Islet precursor cell (in vitro differentiated cells): ENCODE results near the gene SOX18.

Experiments
- DNase-seq: peaks from one replicate; pipeline ENCODE4 v3.0.0-alpha.2; 2018

SOX18 gene

GRCh38 chr20:64080013-64080812 lies 30.8 kb upstream of the SOX18 start, which contains the start of gene OPRL1:
TSS of gene OPRL1 (plus strand) at chr20:64080082. CDS start at chr20:64092721, 12,639 bp downstream.
- no peak for DNase-seq

DNA sequence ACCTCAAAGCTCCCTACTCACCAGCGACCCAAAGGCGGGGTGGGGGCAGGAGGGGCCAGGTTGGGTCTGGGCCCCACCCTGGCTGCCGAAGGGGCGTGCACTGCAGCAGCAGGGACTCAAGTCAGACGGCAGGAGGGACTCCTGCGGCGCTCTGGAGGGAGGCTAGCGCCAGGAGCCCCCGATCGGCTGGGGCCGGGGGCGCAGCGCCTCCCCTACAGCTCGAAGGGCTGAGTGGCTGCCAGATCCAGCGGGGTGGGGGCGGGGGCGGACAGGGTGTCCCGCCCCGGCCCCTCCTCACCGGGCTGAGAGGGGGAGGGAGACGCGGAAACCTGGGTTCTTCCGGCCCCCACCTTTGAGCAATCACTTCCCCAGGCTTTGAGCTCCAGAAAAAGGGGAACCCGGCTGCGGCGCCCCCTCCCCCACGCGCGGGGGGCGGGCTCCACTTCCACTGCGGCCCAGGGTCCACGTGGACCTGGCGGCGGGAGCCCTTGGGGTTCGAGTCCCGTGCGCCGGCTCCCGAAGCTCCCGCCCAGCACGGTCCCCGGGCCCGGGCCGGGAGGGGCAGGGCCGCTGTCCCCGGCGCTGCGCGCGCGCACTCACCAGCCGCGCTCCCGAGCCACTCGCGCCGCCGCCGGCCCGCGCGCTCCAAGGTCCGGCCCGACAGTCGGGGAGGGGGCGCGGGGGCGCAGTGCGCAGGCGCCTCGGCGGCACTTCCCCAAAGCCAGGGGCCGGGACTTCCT lies 30.0 kb upstream of the SOX18 start, which contains the start of gene RGS19:
TSS of gene RGS19 (minus strand) at position 246 of the 740 bp plus-strand sequence. CDS start 2,632 bp downstream, outside the sequence.
- peak; percentile 84 for DNase-seq

GRCh38 chr20:64078934-64079272 lies 29.5 kb upstream of the SOX18 start:
- DNase-seq = no peak

DNA sequence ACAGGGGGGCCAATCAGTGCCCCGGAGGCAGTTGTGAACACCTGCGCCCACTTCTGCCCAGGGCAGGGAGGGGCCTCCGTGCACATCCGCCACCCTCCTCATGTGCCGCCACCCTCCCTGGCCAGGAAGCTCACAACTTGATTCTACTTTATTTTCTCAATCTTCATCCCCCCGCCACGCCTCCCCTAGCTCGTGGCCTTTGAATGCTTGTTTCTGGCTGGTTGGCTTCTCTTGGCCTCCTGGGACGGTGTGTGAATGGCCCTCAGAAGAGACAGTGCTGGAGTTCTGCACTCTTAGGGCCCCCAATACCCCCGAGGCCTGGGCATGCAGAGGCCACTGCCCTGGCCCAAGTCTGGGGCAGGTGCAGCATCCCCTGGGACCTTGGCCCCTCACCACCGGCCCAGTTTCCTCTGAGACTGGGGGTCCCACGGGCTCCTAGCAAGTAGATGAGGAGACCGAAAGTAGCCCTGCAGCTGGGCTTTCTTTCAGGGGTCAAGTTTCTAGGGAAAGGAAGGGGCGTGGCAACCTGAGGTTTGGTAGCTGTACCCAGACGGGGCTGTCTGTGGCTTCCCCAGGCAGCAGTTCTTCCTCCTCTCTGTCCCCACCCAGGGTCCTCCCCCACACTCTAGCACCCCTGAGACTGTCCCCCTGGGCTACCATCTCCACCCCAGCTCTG lies 28.6 kb upstream of the SOX18 start:
- DNase-seq = no peak

GRCh38 chr20:64077541-64077875 lies 28.1 kb upstream of the SOX18 start:
- DNase-seq = no peak

DNA sequence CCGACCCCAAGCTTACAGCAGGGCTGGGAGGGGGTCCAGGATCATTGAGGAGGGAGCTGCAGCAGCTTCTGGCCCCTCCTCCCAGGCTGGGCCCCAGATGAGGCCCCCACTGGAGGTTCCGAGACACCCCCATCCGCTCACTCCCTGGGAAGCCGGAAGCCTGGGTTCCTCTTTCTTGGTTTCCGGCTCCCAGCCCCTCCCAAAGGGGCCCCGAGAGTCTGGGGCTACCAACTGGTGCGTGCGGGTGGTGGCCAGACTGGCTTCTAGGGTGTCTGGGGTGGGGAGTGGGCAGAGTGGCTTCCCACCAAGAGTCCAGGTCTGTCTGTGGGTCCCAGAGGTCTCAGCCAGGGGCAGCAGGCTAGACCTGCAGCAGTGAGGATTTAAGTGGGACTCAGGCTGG lies 27.7 kb upstream of the SOX18 start:
- DNase-seq = no peak

- no peak for DNase-seq
Observed at GRCh38 chr20:64076061-64076997, 26.9 kb upstream of the SOX18 start.

DNA sequence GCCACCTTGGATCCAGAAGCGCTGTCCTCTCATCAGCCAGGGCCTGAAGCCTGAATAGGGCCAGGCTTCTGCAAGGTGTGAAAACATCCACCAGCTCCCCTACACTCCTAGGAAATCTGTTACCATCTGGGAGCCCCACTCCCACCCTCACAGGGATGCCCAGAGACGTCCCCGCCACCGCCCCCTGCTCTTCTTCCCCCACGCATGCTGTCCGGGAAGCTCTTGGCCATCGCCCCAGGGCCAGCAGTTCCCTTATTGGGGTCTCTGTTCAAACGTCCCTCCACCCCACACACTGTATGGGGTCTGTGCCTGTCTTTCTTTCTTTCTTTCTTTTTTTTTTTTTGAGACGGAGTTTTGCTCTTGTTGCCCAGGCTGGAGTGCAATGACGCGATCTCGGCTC lies 26.1 kb upstream of the SOX18 start:
- no peak for DNase-seq

DNA sequence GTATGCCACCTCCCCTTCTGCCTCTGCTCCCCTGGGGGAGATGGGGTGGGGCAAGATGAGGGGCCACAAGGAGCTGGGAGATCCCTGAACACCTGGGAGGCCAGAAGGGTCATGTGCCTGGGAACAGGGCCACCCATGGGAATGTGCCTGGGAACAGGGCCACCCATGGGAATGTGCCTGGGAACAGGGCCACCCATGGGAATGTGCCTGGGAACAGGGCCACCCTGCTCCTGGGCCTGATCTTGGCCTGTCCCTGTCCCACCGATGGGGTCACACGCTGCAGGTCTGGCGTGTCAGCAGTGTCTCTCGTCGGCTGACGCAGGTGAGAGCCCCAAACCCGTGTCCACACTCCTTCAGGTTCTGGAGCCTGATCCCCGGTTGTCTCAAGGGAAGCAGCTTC lies 25.5 kb upstream of the SOX18 start:
- no peak for DNase-seq

GRCh38 chr20:64074184-64074789 lies 24.8 kb upstream of the SOX18 start:
- DNase-seq = no peak

DNA sequence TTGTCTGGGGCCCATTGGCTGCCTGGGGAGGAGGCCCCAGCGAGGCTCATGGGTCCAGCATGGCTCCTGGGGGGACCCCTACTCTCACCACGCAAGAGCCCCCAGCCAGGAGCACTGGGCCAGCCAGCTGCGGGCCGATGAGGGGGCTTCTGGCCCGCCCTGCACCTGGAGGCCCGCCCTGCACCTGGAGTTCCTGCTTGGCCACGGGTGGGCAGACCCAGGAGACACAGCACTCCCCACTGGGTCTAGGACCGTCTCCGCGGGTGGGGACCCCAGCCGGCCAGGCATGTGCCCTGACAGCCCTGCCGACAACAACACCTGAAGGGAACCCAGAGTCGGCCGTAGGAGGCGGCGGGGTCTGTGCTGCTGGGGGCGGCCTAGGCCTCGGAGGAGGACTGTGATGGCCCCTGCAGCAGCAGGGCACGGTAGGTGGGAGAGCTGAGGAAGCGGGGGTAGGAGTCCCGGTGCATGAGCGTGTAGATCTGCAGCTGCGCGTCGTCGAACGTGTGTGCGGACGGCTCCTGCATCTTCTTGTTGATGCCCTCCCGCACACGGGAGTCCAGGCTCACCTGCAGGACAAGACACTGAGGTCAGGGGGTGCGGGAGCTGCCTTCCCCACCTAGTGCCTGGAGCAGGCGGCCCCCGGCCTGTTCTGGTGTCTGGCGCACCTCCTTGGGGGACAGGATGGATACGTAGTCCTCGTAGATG lies 24.2 kb upstream of the SOX18 start:
- DNase-seq = no peak

DNA sequence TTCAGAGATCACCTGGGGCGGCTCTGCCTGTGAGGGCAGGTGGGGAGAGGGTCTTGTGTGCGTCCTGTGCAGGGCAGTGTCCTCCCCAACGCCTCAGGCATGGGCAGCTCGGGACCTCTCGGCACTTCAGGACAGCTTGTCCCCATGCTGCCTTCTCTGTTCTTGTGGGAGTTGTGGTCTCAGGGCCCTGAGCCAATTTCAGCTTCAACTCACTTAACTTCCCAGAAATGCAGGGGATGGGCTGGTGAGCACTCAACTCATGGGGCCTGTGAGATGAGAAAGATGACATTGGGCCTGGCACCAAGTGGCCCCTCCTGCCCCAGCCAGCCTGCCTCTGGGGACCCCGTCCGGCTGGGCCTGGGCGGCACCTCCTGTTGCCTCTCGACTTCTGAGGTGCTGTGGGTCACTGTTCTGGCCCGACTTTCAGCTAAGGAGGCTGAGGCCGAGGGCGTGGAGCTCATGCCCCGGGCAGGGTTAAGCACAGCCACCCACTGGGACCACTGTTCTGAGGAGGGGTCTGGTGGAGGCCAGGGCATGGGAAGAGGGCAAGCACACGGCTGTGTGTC lies 23.1 kb upstream of the SOX18 start:
- no peak for DNase-seq

GRCh38 chr20:64071341-64072332 lies 22.2 kb upstream of the SOX18 start:
- no peak for DNase-seq

- no peak for DNase-seq
Observed at GRCh38 chr20:64070244-64070993, 21.0 kb upstream of the SOX18 start.

- DNase-seq = peak; percentile 82
Observed at GRCh38 chr20:64069614-64070243, 20.3 kb upstream of the SOX18 start.

DNA sequence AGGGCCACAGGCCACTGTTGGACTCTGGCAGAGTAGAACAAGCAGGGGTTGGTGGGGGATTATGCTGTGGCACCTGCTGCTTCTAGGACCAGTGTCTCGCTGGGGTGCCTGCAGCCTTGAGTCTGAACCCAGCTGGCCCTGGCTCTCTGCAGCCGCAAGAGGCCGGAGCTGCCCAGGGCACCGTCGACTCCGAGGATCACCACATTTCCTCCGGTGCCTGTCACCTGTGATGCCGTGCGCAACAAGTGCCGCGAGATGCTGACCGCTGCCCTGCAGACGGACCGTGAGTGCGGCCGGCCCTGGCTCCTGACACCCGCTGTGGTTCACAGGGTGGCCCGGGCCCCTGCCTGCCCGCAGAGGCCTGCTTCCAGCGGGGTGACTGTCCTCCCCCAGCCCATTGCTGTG lies 19.8 kb upstream of the SOX18 start:
- no peak for DNase-seq

GRCh38 chr20:64068386-64069208 lies 19.2 kb upstream of the SOX18 start:
- no peak for DNase-seq
